Neural progenitor cell (in vitro differentiated cells): ENCODE results near the gene CYP26A1.

Source experiments
- EZH2 ChIP-seq: fragments of 200-600 bp; sonication (generic); IDR thresholded peaks from 2 replicates; pipeline ENCODE4 v1.6.1; 2017; ENCODE audit warnings: antibody characterized with exemption, mild to moderate bottlenecking, moderate library complexity
- EZH2phosphoT487 ChIP-seq: fragments of 200-600 bp; sonication (generic); IDR thresholded peaks from 2 replicates; pipeline ENCODE4 v1.6.1; 2017; ENCODE audit warnings: antibody characterized with exemption
- TF ChIP-seq, protein P1 (sequence below): fragments of 200-600 bp; sonication (generic); IDR thresholded peaks from 2 replicates; pipeline ENCODE4 v1.5.1; 2017; ENCODE audit warnings: antibody characterized with exemption, mild to moderate bottlenecking

DNA sequence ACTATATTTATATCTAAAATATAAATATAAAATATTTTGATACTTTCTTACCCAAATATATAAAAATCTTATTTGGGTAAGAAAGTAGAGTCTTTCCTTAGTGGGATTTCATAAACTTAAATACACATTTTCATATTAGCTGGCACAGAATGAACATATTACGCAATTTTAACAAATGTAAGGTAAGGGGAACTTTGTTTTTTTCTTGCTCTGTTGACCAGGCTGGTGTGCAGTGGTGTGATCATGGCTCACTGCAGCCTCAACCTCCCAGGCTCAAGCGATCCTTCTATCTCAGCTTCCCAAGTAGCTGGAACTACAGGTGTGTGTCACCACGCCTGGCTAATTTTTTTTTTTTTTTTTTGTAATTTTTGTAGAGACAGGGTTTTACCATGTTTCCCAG is 18.3 kb downstream of the CYP26A1 start:
- TF ChIP-seq EZH2, result no peak
- TF ChIP-seq, protein P1, sequence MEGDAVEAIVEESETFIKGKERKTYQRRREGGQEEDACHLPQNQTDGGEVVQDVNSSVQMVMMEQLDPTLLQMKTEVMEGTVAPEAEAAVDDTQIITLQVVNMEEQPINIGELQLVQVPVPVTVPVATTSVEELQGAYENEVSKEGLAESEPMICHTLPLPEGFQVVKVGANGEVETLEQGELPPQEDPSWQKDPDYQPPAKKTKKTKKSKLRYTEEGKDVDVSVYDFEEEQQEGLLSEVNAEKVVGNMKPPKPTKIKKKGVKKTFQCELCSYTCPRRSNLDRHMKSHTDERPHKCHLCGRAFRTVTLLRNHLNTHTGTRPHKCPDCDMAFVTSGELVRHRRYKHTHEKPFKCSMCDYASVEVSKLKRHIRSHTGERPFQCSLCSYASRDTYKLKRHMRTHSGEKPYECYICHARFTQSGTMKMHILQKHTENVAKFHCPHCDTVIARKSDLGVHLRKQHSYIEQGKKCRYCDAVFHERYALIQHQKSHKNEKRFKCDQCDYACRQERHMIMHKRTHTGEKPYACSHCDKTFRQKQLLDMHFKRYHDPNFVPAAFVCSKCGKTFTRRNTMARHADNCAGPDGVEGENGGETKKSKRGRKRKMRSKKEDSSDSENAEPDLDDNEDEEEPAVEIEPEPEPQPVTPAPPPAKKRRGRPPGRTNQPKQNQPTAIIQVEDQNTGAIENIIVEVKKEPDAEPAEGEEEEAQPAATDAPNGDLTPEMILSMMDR, result no peak
- no peak for TF ChIP-seq EZH2phosphoT487
